Adrenal gland (tissue), 12 donors: ENCODE data around the gene ADH1C. TPM values are rescaled to one million over a fixed set of nuclear protein-coding genes. Genes with fewer than 3 reads are reported as not detected.

ENCODE experiments used
- DNase-seq, 7 donors: peaks; one replicate each; pipeline ENCODE4 v3.0.0-alpha.2; 2019 to 2020
- H3K27ac ChIP-seq, 5 donors: fragments of 200-600 bp; sonication (generic) in 4 of 5; 1 replicate in 3 of 5; 2 replicates in 2 of 5; pipeline versions ENCODE4 v1.5.1 to v1.8.0; 2016 to 2020; ENCODE audit warnings: mild to moderate bottlenecking in 1 of 5
- H3K27me3 ChIP-seq: fragments of 200-600 bp; 2 replicates; pipeline ENCODE4 v1.8.0; 2021
- H3K36me3 ChIP-seq, 2 donors: fragments of 200-600 bp; replicated peaks in 1 of 2; 1 replicate in 1 of 2; 2 replicates in 1 of 2; pipeline versions ENCODE4 v1.5.1 to v1.8.0; 2018 to 2022
- H3K4me1 ChIP-seq, 2 donors: fragments of 200-600 bp; replicated peaks in 1 of 2; 1 replicate in 1 of 2; 2 replicates in 1 of 2; pipeline versions ENCODE4 v1.5.1 to v1.8.0; 2018 to 2021
- H3K4me3 ChIP-seq, 4 donors: fragments of 200-600 bp; sonication (generic) in 3 of 4; one replicate each; pipeline ENCODE4 v1.5.1; 2016 to 2018
- H3K9me3 ChIP-seq, 3 donors: fragments of 200-600 bp; sonication (generic) in 1 of 3; replicated peaks in 1 of 3; 1 replicate in 2 of 3; 2 replicates in 1 of 3; pipeline versions ENCODE4 v1.5.1 to v1.8.0; 2016 to 2021
- CTCF ChIP-seq, 6 experiments: fragments of 450-650 bp in 4 of 6; fragments of 200-600 bp in 2 of 6; sonication (generic) in 1 of 6; IDR thresholded peaks; 1 replicate in 5 of 6; 2 replicates in 1 of 6; pipeline versions ENCODE4 v1.5.1 to v1.8.0; 2016 to 2021; ENCODE audit warnings: antibody characterized with exemption in 6 of 6, mild to moderate bottlenecking in 2 of 6, moderate library complexity in 1 of 6
- POLR2A ChIP-seq, 2 donors: fragments of 450-650 bp; IDR thresholded peaks; one replicate each; pipeline ENCODE4 v1.6.1; 2017; ENCODE audit warnings: antibody characterized with exemption in 2 of 2, mild to moderate bottlenecking in 2 of 2, moderate library complexity in 1 of 2
- WGBS, 4 donors: extraction: QIAGEN DNeasy Blood & Tissue Kit in 2 of 4; methylation state at CpG; one replicate each; pipeline versions ENCODE4 v1.1.5 to v1.1.7; 2013 to 2017; 5-methylcytosine and 5-hydroxymethylcytosine counted together
- intact Hi-C, 2 donors: fragments of 100-400 bp; cut with DNase I; formaldehyde crosslinking; loops; one replicate each; pipeline versions ENCODE4 v1.14.1 to v1.15.0; 2022 to 2023
- polyA plus RNA-seq, 3 donors: library from polyadenylated mRNA; stranded (reverse); fragments of 200-250 nt in 2 of 3; fragments of 350-450 nt in 1 of 3; fragmentation: Illumina TruSeq in 1 of 3; extraction: RNeasy Lipid Tissue Mini Kit (QIAGEN cat#74804) in 1 of 3; gene quantifications; one replicate each; pipeline ENCODE4 v1.2.3, GENCODE V29; 2013 to 2014
- total RNA-seq, 9 donors: library from RNA; depleted of rRNA in 4 of 9; stranded (reverse); fragments of >200 nt in 4 of 9; fragments of 120-200 nt in 1 of 9; fragmentation: NEBNext Ultra II Directional in 1 of 9; extraction: Animal tissue kit (Norgen Biotek cat#: 25700) in 1 of 9; gene quantifications; one replicate each; pipeline versions ENCODE4 v1.1.0 to v1.2.4, GENCODE V29; 2013 to 2023
- donor health status: healthy with polysubstance abuse.
- donor health status: Bipolar disorder and iron deficiency.
- donor health status: DM: yes; HTN: yes; CAD: no.
- donor health status: DM: no; HTN: no; CAD: no.
- donor health status: DM: no; HTN: no; CAD: no.
- donor health status: DM: yes; HTN: yes; CAD: no.

Gene ADH1C
- total and polyA plus RNA-seq, 12 donors, result 0.32 to 3.6 (median 1.3) TPM

DNA sequence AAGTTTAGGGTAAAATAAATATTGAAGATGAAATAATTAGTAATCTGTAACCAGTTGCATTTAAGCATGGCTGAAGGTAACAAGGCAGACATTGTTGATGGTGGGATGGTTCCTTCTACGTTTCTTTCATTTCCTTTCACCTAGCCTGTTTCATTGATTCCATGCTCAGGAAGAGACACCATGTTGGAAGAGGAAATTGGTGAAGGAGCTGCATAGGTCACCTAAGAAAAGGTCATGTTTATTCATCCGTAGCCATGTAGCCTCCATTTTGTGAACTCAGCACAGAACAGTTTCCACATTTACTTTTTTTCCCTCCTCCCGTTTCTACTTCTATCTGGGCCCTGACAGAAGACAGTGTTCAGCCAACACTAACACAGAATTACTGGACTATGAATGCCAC is 35.2 kb downstream of the ADH1C start:
- H3K27ac ChIP-seq, result peak overlapping the region in 3 of 5 donors; percentile 5 to 30 (median 15)
- DNase-seq, result no peak
- TF ChIP-seq CTCF (IDR thresholded peaks at IDR 0.05), result no peak
- no peak for TF ChIP-seq POLR2A (IDR thresholded peaks at IDR 0.05)
- H3K36me3 ChIP-seq, result peaks cover 0 to 4% of the 10 kb centered on the region in 2 donors
- WGBS, 4 donors, result 61 to 69% (median 63%) methylated on average over 3 of the region's 3 CpGs
- H3K27me3 ChIP-seq, result no peaks in the 10 kb centered on the region
- no peaks in the 10 kb centered on the region for H3K4me1 ChIP-seq
- peak overlapping the region in 1 of 4 donors; percentile 28 for H3K4me3 ChIP-seq
- no peaks in the 10 kb centered on the region for H3K9me3 ChIP-seq
- intact Hi-C loops, result no loop called here

DNA sequence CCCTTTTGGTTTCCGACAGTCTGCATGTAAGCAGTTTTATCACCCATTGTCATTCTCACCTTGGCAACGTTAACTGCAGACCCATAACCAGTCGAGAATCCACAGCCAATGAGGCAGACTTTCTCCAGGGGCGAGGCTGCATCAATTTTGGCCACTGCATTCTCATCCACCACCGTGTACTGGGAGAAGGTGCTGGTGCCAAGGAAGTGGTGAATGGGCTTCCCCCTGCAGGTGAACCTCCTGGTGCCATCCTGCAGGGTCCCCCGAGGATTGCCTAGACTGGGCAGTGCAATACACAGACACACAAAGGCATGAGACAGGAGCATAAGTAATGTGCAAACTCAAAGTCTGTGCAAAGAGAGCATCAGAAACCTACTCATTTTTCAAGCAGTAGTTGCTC is 36.7 kb downstream of the ADH1C start:
- no peak for TF ChIP-seq CTCF (IDR thresholded peaks at IDR 0.05)
- TF ChIP-seq POLR2A (IDR thresholded peaks at IDR 0.05), result no peak
- no peak for DNase-seq
- intact Hi-C loops, result no loop called here
- Histone ChIP-seq H3K9me3 (no peaks in the 10 kb centered on the region), H3K4me1 (no peaks in the 10 kb centered on the region), H3K27ac (no peak overlapping the region), H3K27me3 (no peaks in the 10 kb centered on the region), H3K36me3 (peaks cover 0 to 4% of the 10 kb centered on the region in 2 donors), H3K4me3 (no peak overlapping the region)
- 67 to 78% (median 73%) methylated on average over 6 of the region's 6 CpGs for WGBS, 4 donors

DNA sequence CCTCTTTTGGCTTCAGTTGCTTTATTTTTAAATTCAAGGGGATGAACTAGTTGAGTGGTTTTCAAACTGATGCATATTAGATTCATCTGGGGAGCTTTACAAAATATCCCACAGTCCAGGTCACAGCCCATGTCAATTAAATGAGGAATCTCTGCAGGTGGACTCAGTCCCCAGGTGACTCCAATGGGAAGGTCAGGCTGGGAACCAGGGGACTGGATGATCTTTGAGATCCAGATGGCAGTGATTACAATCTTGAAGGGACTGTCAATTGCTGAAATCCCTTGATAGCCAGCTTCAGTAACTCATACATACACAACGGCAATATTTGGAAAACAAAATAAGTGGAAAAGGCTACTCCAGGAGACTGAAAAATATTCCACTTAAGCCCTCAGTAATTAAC is 38.3 kb downstream of the ADH1C start:
- no peak overlapping the region for H3K27ac ChIP-seq
- WGBS, 4 donors, result 59 to 76% (median 64%) methylated on average over 1 of the region's 1 CpG
- no peak for DNase-seq
- peaks cover 0 to 10% of the 10 kb centered on the region in 2 donors for H3K36me3 ChIP-seq
- intact Hi-C loops, result no loop called here
- H3K27me3 ChIP-seq, result no peaks in the 10 kb centered on the region
- no peaks in the 10 kb centered on the region for H3K4me1 ChIP-seq
- H3K4me3 ChIP-seq, result no peak overlapping the region
- no peaks in the 10 kb centered on the region for H3K9me3 ChIP-seq
- TF ChIP-seq CTCF (IDR thresholded peaks at IDR 0.05) (no peak), POLR2A (IDR thresholded peaks at IDR 0.05) (no peak)

- H3K9me3 ChIP-seq, result no peaks in the 10 kb centered on the region
- intact Hi-C loops, result no loop called here
- 53 to 63% (median 57%) methylated on average over 2 of the region's 2 CpGs for WGBS, 4 donors
- no peaks in the 10 kb centered on the region for H3K27me3 ChIP-seq
- no peak overlapping the region for H3K4me3 ChIP-seq
- TF ChIP-seq POLR2A (IDR thresholded peaks at IDR 0.05), result no peak
- TF ChIP-seq CTCF (IDR thresholded peaks at IDR 0.05), result no peak
- DNase-seq, result no peak
- H3K36me3 ChIP-seq, result peaks cover 0 to 12% of the 10 kb centered on the region in 2 donors
- no peaks in the 10 kb centered on the region for H3K4me1 ChIP-seq
- H3K27ac ChIP-seq, result no peak overlapping the region
Measured at GRCh38 chr4:99310389-99310788, 42.2 kb downstream of the ADH1C start.
